Chondrocyte (in vitro differentiated cells): ENCODE data around the gene MELK. TPM values are rescaled to one million over a fixed set of nuclear protein-coding genes. Genes with fewer than 3 reads are reported as not detected.

Experiments
- DNase-seq: peaks from one replicate; pipeline ENCODE4 v3.0.0; 2021; ENCODE audit warnings: mixed read lengths, low spot score
- H3K27ac Mint-ChIP-seq: one replicate; pipeline ENCODE4 v1.8.0; 2021; ENCODE audit warnings: mild to moderate bottlenecking, moderate library complexity, mixed read lengths; ENCODE audit not compliant: unreplicated experiment
- H3K27me3 Mint-ChIP-seq: 2 replicates; pipeline ENCODE4 v1.8.0; 2021; ENCODE audit warnings: low read depth, mixed read lengths
- H3K36me3 Mint-ChIP-seq: 2 replicates; pipeline ENCODE4 v1.8.0; 2021; ENCODE audit warnings: low read depth, mixed read lengths
- H3K4me1 Mint-ChIP-seq: 2 replicates; pipeline ENCODE4 v1.8.0; 2021; ENCODE audit warnings: low read depth, mild to moderate bottlenecking, mixed read lengths
- H3K4me3 Mint-ChIP-seq: one replicate; pipeline ENCODE4 v1.8.0; 2021; ENCODE audit warnings: mild to moderate bottlenecking, moderate library complexity, mixed read lengths; ENCODE audit not compliant: unreplicated experiment
- H3K9me3 Mint-ChIP-seq: 2 replicates; pipeline ENCODE4 v1.8.0; 2021; ENCODE audit warnings: low read depth, mixed read lengths
- total RNA-seq: library from RNA; stranded (reverse); gene quantifications from 3 replicates; pipeline ENCODE4 v1.2.1, GENCODE V29; 2021
- TF ChIP-seq, protein P1 (sequence below): fragments of 200-600 bp; sonication (generic); IDR thresholded peaks from 2 replicates; pipeline ENCODE4 v1.5.0; 2021; ENCODE audit warnings: antibody characterized with exemption, mild to moderate bottlenecking, moderate library complexity

MELK gene
- total RNA-seq, 1 donor from 2014 or later = 10.4 TPM

DNA sequence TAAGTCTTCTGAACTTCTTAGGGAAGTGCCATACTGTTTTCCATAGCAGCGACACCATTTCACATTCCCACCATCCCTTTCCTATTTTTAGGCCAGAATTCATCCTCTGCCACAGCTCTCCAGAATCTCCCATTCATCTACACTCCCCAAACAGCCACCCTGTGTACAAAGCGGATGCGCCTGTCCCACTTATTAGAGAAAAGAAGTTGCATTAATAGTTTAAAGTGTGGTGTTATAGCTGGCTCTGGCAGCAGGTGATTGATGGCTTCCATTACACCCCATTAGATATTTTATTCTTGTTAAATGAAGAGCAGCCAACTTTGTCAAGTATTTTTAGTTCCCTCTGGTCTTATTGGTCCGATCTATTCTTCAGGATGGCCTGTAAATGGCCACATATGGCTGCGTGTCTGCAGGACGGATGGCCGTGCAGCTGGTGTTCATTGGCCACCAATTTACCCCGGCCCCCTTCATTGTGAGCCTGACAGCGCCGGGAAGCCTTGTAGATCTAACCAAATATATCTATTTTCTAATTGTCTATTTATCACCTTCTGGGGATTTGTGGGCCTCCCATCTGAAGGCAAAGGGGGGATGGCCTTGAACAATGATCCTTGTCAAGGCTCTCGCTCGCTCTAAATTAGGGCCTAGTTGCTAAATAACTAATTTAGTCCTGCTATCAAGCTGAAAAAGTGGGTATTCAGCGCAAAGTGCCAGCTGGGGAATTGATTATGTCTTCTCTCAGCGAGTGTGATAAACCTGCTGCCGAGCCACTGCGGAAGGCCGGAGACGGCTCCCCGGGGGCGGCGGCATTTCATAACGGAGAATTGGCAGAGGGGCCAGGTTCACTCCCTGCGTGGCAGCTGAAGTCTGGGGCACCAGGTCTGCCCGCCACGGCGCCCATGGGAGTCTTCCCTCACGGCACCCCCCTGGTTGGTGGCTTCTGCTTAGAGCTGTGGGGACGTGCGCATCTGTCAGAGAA lies 141.1 kb downstream of the MELK start:
- Mint-ChIP-seq H3K4me1 (no peaks in the 10 kb centered on the region), H3K27ac (no peak overlapping the region), H3K4me3 (no peak overlapping the region), H3K9me3 (peaks cover 4% of the 10 kb centered on the region), H3K36me3 (no peaks in the 10 kb centered on the region), H3K27me3 (peaks cover 50% of the 10 kb centered on the region)
- TF ChIP-seq, protein P1, sequence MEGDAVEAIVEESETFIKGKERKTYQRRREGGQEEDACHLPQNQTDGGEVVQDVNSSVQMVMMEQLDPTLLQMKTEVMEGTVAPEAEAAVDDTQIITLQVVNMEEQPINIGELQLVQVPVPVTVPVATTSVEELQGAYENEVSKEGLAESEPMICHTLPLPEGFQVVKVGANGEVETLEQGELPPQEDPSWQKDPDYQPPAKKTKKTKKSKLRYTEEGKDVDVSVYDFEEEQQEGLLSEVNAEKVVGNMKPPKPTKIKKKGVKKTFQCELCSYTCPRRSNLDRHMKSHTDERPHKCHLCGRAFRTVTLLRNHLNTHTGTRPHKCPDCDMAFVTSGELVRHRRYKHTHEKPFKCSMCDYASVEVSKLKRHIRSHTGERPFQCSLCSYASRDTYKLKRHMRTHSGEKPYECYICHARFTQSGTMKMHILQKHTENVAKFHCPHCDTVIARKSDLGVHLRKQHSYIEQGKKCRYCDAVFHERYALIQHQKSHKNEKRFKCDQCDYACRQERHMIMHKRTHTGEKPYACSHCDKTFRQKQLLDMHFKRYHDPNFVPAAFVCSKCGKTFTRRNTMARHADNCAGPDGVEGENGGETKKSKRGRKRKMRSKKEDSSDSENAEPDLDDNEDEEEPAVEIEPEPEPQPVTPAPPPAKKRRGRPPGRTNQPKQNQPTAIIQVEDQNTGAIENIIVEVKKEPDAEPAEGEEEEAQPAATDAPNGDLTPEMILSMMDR = no peak
- no peak for DNase-seq

DNA sequence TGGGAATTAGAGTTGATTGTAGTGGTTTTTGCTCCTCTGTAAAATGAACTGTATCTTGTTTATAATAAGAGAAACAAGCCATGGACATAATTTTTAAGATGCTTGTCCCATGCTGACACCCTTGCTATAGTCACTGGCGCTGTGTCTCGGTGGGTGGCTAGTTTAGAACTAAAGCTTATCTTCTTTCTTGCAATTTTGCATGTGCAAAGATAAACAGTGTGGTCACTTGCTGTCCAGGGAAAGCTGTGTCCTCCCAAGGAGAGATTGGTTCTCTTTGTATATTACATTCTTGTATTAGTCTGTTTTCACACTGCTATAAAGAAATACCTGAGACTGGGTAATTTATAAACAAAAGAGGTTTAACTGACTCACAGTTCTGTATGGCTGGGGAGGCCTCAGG lies 143.8 kb downstream of the MELK start:
- DNase-seq = no peak
- H3K4me1 Mint-ChIP-seq = no peaks in the 10 kb centered on the region
- peaks cover 48% of the 10 kb centered on the region for H3K27me3 Mint-ChIP-seq
- H3K4me3 Mint-ChIP-seq = no peak overlapping the region
- no peak overlapping the region for H3K27ac Mint-ChIP-seq
- TF ChIP-seq, protein P1 = no peak
- no peaks in the 10 kb centered on the region for H3K36me3 Mint-ChIP-seq
- peaks cover 4% of the 10 kb centered on the region for H3K9me3 Mint-ChIP-seq

DNA sequence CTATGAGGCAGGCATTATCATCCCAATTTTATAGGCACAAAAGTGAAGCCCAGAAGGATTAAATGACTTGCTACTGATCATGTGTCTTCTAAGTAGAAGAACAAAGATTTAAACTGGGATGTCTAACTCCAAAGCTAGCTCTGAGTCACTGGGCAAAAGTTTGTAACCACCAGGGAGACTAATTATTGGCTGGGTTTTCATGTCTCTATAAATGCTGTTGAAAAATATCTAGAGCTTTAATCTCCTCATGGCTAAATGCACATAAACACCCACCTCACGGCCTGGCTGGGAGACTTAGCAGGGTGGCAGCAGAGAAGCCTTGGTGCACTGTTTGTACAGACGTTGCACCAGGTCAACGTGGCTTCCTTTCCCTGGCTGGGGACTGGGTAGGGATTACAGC lies 144.6 kb downstream of the MELK start:
- Mint-ChIP-seq H3K4me1 (no peaks in the 10 kb centered on the region), H3K4me3 (no peak overlapping the region), H3K36me3 (no peaks in the 10 kb centered on the region), H3K9me3 (peaks cover 4% of the 10 kb centered on the region), H3K27me3 (peaks cover 46% of the 10 kb centered on the region), H3K27ac (no peak overlapping the region)
- TF ChIP-seq, protein P1 = no peak
- no peak for DNase-seq

DNA sequence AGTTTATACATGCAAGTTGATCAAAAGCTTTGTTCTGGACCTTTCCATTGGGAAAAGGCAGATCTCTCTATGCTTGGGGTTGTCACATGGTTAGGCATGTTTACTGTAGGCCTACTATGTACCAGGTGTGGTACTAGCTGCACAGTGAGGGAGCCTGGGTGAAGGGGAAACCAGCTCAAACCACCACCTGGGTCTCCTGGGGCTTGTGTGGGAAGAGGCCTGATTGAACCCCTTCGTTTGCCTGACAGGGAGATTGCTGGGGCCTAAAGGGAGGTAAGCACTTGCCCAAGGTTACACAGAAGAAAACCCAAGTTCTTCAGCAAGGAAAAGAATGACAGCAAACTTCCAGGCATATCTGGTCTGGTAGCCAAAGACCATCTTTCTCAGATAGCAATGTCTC lies 145.9 kb downstream of the MELK start:
- Mint-ChIP-seq H3K36me3 (no peaks in the 10 kb centered on the region), H3K4me1 (no peaks in the 10 kb centered on the region), H3K9me3 (peaks cover 2% of the 10 kb centered on the region), H3K27me3 (peaks cover 46% of the 10 kb centered on the region), H3K27ac (no peak overlapping the region), H3K4me3 (no peak overlapping the region)
- TF ChIP-seq, protein P1 = no peak
- no peak for DNase-seq

DNA sequence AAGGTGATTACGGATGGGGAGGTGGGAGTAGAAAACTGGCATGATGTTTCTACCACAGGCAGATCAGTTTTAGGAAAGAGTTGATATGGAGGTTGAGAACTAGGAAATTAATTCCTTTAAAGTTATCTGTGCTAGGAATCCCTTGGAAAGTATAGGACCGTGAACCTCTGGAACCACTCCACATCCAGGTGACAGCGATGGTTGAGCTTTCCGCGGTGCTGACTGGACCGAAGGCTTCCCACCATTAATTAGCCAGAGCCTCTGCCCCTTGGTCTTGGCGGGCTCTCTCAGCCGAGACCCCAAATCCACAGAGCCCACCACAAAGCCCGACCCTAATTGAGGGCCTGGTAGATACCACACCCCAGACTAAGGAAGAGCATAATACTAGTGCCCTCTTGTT lies 147.3 kb downstream of the MELK start:
- TF ChIP-seq, protein P1 = no peak
- H3K27me3 Mint-ChIP-seq = peaks cover 46% of the 10 kb centered on the region
- no peak overlapping the region for H3K27ac Mint-ChIP-seq
- no peaks in the 10 kb centered on the region for H3K36me3 Mint-ChIP-seq
- H3K4me1 Mint-ChIP-seq = no peaks in the 10 kb centered on the region
- H3K4me3 Mint-ChIP-seq = no peak overlapping the region
- no peak for DNase-seq
- H3K9me3 Mint-ChIP-seq = no peaks in the 10 kb centered on the region
